Jurkat, Clone E6-1 (cell line): Measurements from ENCODE around the gene PER2.
A peak's percentile ranks its signal among the peaks of the same experiment; 100 is the strongest.
"Not testable (repeated sequence)": the region's sequence is repeated elsewhere in the genome, so short reads cannot be mapped to it uniquely, and the experiment has no call there.

Experiments used
- DNase-seq: peaks from one replicate; pipeline ENCODE4 v3.0.0-alpha.2; 2011; ENCODE audit warnings: low read depth, low spot score
- H3K4me3 ChIP-seq: 2 replicates; pipeline ENCODE4 v1.5.1; 2011; ENCODE audit warnings: mild to moderate bottlenecking, low read length, control low read depth, moderate library complexity

The PER2 gene

GRCh38 chr2:238271686-238272085 is 16.7 kb downstream of the PER2 start:
- H3K4me3 ChIP-seq, DNase-seq: not testable (repeated sequence)

- no peak overlapping the region for H3K4me3 ChIP-seq
- DNase-seq: no peak
Measured at GRCh38 chr2:238271061-238271554, 17.3 kb downstream of the PER2 start.

GRCh38 chr2:238270606-238271005 is 17.8 kb downstream of the PER2 start:
- H3K4me3 ChIP-seq: no peak overlapping the region
- DNase-seq: no peak

- DNase-seq: no peak
- H3K4me3 ChIP-seq: no peak overlapping the region
Measured at GRCh38 chr2:238269741-238270140, 18.7 kb downstream of the PER2 start.

GRCh38 chr2:238267884-238268680 is 20.3 kb downstream of the PER2 start:
- no peak overlapping the region for H3K4me3 ChIP-seq
- no peak for DNase-seq

- H3K4me3 ChIP-seq: no peak overlapping the region
- no peak for DNase-seq
Measured at GRCh38 chr2:238267341-238267710, 21.1 kb downstream of the PER2 start.

GRCh38 chr2:238265605-238266004 is 22.8 kb downstream of the PER2 start:
- H3K4me3 ChIP-seq: no peak overlapping the region
- DNase-seq: no peak

- no peak for DNase-seq
- no peak overlapping the region for H3K4me3 ChIP-seq
Measured at GRCh38 chr2:238264072-238264460, 24.3 kb downstream of the PER2 start.

GRCh38 chr2:238263204-238264071 is 25.0 kb downstream of the PER2 start:
- H3K4me3 ChIP-seq: no peak overlapping the region
- peak; percentile 60 for DNase-seq

GRCh38 chr2:238262496-238263122 is 25.8 kb downstream of the PER2 start:
- no peak overlapping the region for H3K4me3 ChIP-seq
- DNase-seq: no peak

GRCh38 chr2:238261718-238262375 is 26.6 kb downstream of the PER2 start:
- H3K4me3 ChIP-seq: no peak overlapping the region

GRCh38 chr2:238260883-238261282 is 27.5 kb downstream of the PER2 start:
- no peak for DNase-seq
- H3K4me3 ChIP-seq: no peak overlapping the region

More at GRCh38 chr2:238261718-238262375, 26.6 kb downstream of the PER2 start:
- DNase-seq: no peak

GRCh38 chr2:238259061-238260020 is 29.1 kb downstream of the PER2 start:
- no peak overlapping the region for H3K4me3 ChIP-seq
- no peak for DNase-seq

- DNase-seq: no peak
- no peak overlapping the region for H3K4me3 ChIP-seq
Measured at GRCh38 chr2:238257786-238258700, 30.4 kb downstream of the PER2 start.

- peak; percentile 82 for DNase-seq
- no peak overlapping the region for H3K4me3 ChIP-seq
Measured at GRCh38 chr2:238256594-238257104, 31.8 kb downstream of the PER2 start.

GRCh38 chr2:238256111-238256510 is 32.3 kb downstream of the PER2 start:
- DNase-seq: no peak
- H3K4me3 ChIP-seq: no peak overlapping the region

GRCh38 chr2:238255636-238256035 is 32.8 kb downstream of the PER2 start:
- no peak for DNase-seq
- no peak overlapping the region for H3K4me3 ChIP-seq
